K562 (cell line): Measurements from ENCODE around the gene MGAM2. TPM values are rescaled to one million over a fixed set of nuclear protein-coding genes. Genes with fewer than 3 reads are reported as not detected.

Experiments
- ATAC-seq: fragments of 200-7000 bp; cut with Tn5 transposase; 3 replicates; pipeline ENCODE4 v1.9.1; 2020; ENCODE audit warnings: moderate library complexity
- BruUV-seq: library from RNA; stranded (reverse); fragments of 400-500 nt; replicated peaks from 2 replicates; lab custom pipeline; 2021; lab: Mats Ljungman, UMichigan
- CTCF ChIA-PET: fragments of 300-600 bp; formaldehyde crosslinking; extraction: SDS; loops from one replicate; lab custom pipeline; 2021; ENCODE audit warnings: low intra/inter-chr PET ratio; lab: Yijun Ruan, JAX
- POLR2A ChIA-PET: fragments of 300-600, 350-650 bp; sonication (Branson Sonifier 250); formaldehyde crosslinking; extraction: SDS; loops from one replicate; lab custom pipeline; 2021; ENCODE audit warnings: antibody characterized with exemption, inconsistent platforms; lab: Yijun Ruan, JAX
- DNase-seq, 4 experiments: peaks; one replicate each; pipeline versions ENCODE4 v3.0.0 to v3.0.0-alpha.2; 2011 to 2018; ENCODE audit warnings: low spot score in 3 of 4, mixed read lengths in 3 of 4; ENCODE audit errors: extremely low read depth in 1 of 4
- FAIRE-seq: peaks from 2 replicates; lab custom pipeline; 2011; peaks lifted over from hg19 to GRCh38; lab: Jason Lieb, UNC
- H2AFZ ChIP-seq: 2 replicates; pipeline ENCODE4 v1.6.0; 2011; ENCODE audit warnings: low read depth, low read length, control low read depth, inconsistent platforms
- H3K27ac ChIP-seq: fragments of 200-600 bp; 3 replicates; pipeline ENCODE4 v1.8.0; 2011; ENCODE audit warnings: low read depth, mild to moderate bottlenecking, control low read depth, inconsistent platforms, low read length, moderate library complexity, mixed read lengths; ENCODE audit errors: extremely low read depth
- H3K27me3 ChIP-seq, 2 experiments: fragments of 300-600 bp in 1 of 2; 2 replicates in 1 of 2; 3 replicates in 1 of 2; pipeline versions ENCODE4 v1.6.0 to v1.8.0; 2011; ENCODE audit warnings: inconsistent platforms in 2 of 2, low read length in 2 of 2, mild to moderate bottlenecking in 1 of 2, mixed read lengths in 1 of 2, moderate library complexity in 1 of 2; ENCODE audit not compliant: control insufficient read depth in 2 of 2, insufficient read depth in 2 of 2
- H3K36me3 ChIP-seq: fragments of 300-600 bp; 3 replicates; pipeline ENCODE4 v1.8.0; 2011; ENCODE audit warnings: mild to moderate bottlenecking, low read length, inconsistent platforms; ENCODE audit not compliant: control insufficient read depth, insufficient read depth
- H3K4me1 ChIP-seq, 2 experiments: fragments of 200-600 bp in 1 of 2; replicated peaks in 1 of 2; 2 replicates in 1 of 2; 3 replicates in 1 of 2; pipeline versions ENCODE4 v1.5.1 to v1.8.0; 2011; ENCODE audit warnings: inconsistent platforms in 2 of 2, low read length in 2 of 2, mild to moderate bottlenecking in 1 of 2, mixed read lengths in 1 of 2, moderate library complexity in 1 of 2; ENCODE audit not compliant: control insufficient read depth in 2 of 2, insufficient read depth in 2 of 2
- H3K4me2 ChIP-seq: 2 replicates; pipeline ENCODE4 v1.6.1; 2011; ENCODE audit warnings: low read length, control low read depth, inconsistent platforms, mixed read lengths; ENCODE audit not compliant: insufficient read depth
- H3K4me3 ChIP-seq: fragments of 200-600 bp; sonication (generic), shearing (Covaris generic); 2 replicates; pipeline ENCODE4 v1.5.1; 2016; ENCODE audit warnings: control low read depth, inconsistent platforms
- H3K79me2 ChIP-seq: fragments of 200-600 bp; 3 replicates; pipeline ENCODE4 v1.8.0; 2011; ENCODE audit warnings: low read length, inconsistent platforms; ENCODE audit not compliant: control insufficient read depth, insufficient read depth
- H3K9ac ChIP-seq, 2 experiments: 2 replicates each; pipeline versions ENCODE4 v1.6.0 to v1.6.1; 2011; ENCODE audit warnings: low read depth in 2 of 2, low read length in 2 of 2, control low read depth in 1 of 2, inconsistent platforms in 1 of 2, mild to moderate bottlenecking in 1 of 2, mixed read lengths in 1 of 2; ENCODE audit not compliant: insufficient read depth in 1 of 2
- H3K9me1 ChIP-seq: one replicate; pipeline ENCODE4 v1.6.0; 2011; ENCODE audit warnings: inconsistent platforms, mild to moderate bottlenecking, low read length, moderate library complexity; ENCODE audit not compliant: control insufficient read depth, insufficient read depth
- H3K9me3 ChIP-seq: replicated peaks from 2 replicates; pipeline ENCODE4 v1.5.1; 2011; ENCODE audit warnings: low read depth, low read length, inconsistent platforms; ENCODE audit not compliant: control insufficient read depth, insufficient read depth
- H4K20me1 ChIP-seq: replicated peaks from 2 replicates; pipeline ENCODE4 v1.6.1; 2011; ENCODE audit warnings: low read length, inconsistent platforms, mixed read lengths; ENCODE audit not compliant: control insufficient read depth, insufficient read depth
- CREBBP ChIP-seq: IDR thresholded peaks from one replicate; pipeline ENCODE4 v1.6.1; 2012; ENCODE audit warnings: low read depth, mild to moderate bottlenecking, control low read depth, inconsistent platforms, low read length
- DACH1 ChIP-seq: fragments of 450-650 bp; IDR thresholded peaks from 2 replicates; pipeline ENCODE4 v1.6.1; 2018; ENCODE audit not compliant: partially characterized antibody
- ZNF174 ChIP-seq: fragments of 250-450 bp; sonication (Bioruptor Pico); IDR thresholded peaks from 2 replicates; pipeline ENCODE4 v1.4.0; 2020; ENCODE audit warnings: mild to moderate bottlenecking
- WGBS: fragments of 100-300 bp; shearing (Covaris generic); methylation state at CpG from one replicate; pipeline ENCODE4 v1.1.6; 2016; ENCODE audit warnings: low coverage, mixed read lengths; ENCODE audit not compliant: insufficient coverage; ENCODE audit errors: missing lambda C conversion rate; 5-methylcytosine and 5-hydroxymethylcytosine counted together
- in situ Hi-C: fragments of 300-500 bp; cut with MboI; formaldehyde crosslinking; loops from 4 replicates; pipeline ENCODE4 v1.15.0; 2018; ENCODE audit warnings: inconsistent platforms, mixed read lengths
- intact Hi-C: fragments of 100-400 bp; cut with micrococcal nuclease; formaldehyde crosslinking; loops from 2 replicates; pipeline ENCODE4 v1.14.2; 2022
- polyA plus RNA-seq, 8 experiments: library from polyadenylated mRNA; depleted of rRNA in 4 of 8; stranded (reverse) in 5 of 8; unstranded in 3 of 8; fragments of >200 nt; fragmentation: Nextera tagmentation in 2 of 8; fragmentation: Illumina TruSeq in 1 of 8; extraction: Ambion mirVana in 2 of 8; extraction: Trizol in 1 of 8; gene quantifications; 2 replicates each; pipeline versions ENCODE4 v1.2.1 to v1.2.3, GENCODE V29; 2011 to 2014; ENCODE audit warnings: inconsistent platforms in 1 of 8, missing spikeins in 1 of 8
- total RNA-seq, 7 experiments: library from RNA; depleted of rRNA in 6 of 7; stranded (reverse); fragments of >200 nt in 6 of 7; fragmentation: Illumina TruSeq in 2 of 7; extraction: Trizol in 2 of 7; gene quantifications; 2 replicates each; pipeline versions ENCODE4 v1.2.1 to v1.2.3, GENCODE V29; 2011 to 2021; ENCODE audit warnings: low replicate concordance in 1 of 7
- TF ChIP-seq, protein P1 (sequence below): fragments of 250-450 bp; sonication (Bioruptor Pico); IDR thresholded peaks from 2 replicates; pipeline ENCODE4 v1.8.0; 2021; ENCODE audit warnings: moderate library complexity, mild to moderate bottlenecking, inconsistent platforms

MGAM2 gene
- total and polyA plus RNA-seq, 9 of the 15 experiments (the other 6 are each of a cell fraction or from before 2014, with no cell fraction given): 0.03 TPM; not detected in 8

DNA sequence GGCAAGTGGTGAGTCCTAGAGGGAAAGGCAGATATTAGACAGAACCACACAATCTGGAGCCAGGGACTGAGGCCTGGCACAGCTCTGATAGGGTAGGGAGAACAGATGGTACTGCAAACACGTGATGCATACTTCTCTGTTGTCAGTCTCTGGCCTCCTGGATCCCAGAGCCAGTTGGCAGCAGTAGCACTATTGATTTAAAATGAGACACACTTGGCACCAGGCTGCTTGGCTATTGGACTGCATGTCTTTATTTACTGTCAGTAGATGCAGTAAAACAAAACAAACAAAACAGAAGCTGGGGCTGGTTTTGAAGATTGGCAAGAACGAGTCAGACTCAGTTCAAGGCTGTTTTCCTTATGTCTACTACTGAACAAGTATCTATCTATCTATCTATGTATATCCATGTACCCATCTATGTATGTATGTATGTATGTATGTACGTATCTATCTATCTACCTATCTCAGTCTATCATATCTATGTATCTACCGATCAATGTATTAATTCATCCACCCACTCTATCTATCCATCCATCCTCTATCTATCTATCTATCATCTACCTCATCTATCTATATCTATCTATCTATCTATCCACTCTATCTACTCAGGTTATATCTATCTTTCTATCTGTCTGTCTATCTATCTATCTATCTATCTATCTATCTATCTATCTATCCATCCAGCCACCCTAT lies 23.4 kb upstream of the MGAM2 start:
- 16% methylated on average over 4 of the region's 4 CpGs for WGBS
- no peak for FAIRE-seq
- intact Hi-C loops: no loop called here

More for the DNA sequence above, 23.4 kb upstream of the MGAM2 start:
- no peaks in the 10 kb centered on the region for H3K36me3 ChIP-seq
- no peaks in the 10 kb centered on the region for H3K79me2 ChIP-seq
- TF ChIP-seq DACH1 (peak; percentile 88), ZNF174 (CRISPR knock-in tag) (no peak), CREBBP (peak; percentile 90)
- TF ChIP-seq, protein P1, sequence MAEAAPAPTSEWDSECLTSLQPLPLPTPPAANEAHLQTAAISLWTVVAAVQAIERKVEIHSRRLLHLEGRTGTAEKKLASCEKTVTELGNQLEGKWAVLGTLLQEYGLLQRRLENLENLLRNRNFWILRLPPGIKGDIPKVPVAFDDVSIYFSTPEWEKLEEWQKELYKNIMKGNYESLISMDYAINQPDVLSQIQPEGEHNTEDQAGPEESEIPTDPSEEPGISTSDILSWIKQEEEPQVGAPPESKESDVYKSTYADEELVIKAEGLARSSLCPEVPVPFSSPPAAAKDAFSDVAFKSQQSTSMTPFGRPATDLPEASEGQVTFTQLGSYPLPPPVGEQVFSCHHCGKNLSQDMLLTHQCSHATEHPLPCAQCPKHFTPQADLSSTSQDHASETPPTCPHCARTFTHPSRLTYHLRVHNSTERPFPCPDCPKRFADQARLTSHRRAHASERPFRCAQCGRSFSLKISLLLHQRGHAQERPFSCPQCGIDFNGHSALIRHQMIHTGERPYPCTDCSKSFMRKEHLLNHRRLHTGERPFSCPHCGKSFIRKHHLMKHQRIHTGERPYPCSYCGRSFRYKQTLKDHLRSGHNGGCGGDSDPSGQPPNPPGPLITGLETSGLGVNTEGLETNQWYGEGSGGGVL: no peak
- no peak overlapping the region for H3K4me3 ChIP-seq
- no peak overlapping the region for H3K4me2 ChIP-seq
- in situ Hi-C loops: no loop called here
- ChIA-PET POLR2A (no interaction called here), CTCF (no interaction called here)
- H3K9me1 ChIP-seq: no peaks in the 10 kb centered on the region
- H3K27me3 ChIP-seq: no peaks in the 10 kb centered on the region
- no TSS peak for BruUV-seq
- no peaks in the 10 kb centered on the region for H3K4me1 ChIP-seq
- H2AFZ ChIP-seq: no peak overlapping the region
- no peak overlapping the region for H3K9ac ChIP-seq
- H3K9me3 ChIP-seq: peaks cover 4% of the 10 kb centered on the region; the same call in 1 of the 2 replicates
- H3K27ac ChIP-seq: no peak overlapping the region
- H4K20me1 ChIP-seq: no peaks in the 10 kb centered on the region
- DNase-seq (no peak), ATAC-seq (no peak)
